ENCODE results near the gene ETV6.

Gene ETV6

DNA sequence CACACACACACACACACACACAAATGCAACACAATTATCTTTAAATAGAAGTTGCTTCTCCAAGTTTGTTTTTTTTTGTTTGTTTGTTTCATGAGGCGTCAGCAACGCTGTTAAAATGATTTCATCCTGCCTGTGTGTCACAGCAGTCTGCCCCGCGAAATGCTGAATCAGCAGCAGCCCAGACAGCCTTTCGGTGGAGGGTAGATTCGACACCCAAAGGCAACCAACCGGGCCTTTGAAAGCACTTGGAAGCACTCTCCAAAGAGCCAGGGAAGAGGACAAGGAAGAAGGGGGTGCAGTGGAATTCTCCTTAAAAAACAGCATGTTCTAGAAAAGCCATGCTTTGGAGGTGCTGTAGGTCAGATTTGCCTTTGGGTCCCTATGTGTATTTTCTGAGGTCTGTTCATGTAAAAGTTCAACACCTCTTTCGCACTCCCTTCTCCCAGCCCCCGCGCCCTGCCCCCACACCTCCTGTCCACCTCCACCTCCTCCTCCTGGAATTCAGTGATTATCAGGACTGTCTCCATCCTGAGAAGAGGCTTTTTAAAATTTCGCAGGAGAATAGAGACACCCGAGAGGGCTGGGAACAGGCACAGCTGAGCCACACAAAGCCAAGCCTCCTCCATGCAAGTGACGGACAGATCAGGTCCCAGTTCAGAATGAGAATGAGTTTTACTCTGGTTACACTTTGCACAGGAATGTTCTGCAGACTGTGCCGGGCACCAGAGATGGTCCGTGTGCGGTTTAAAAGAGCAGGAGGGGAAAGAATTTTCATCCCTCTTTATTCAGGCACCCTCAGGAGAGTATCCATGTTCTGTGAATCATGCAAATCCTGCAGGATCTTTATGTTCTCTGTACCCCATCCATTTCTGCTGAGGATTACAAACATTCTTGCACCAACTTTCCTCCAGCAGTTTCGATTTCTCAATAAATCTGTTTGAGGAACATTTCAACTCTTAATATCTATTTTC lies 177.9 kb downstream of the ETV6 start:
- DNase-seq (ENCODE audit: low read depth): no peak

DNA sequence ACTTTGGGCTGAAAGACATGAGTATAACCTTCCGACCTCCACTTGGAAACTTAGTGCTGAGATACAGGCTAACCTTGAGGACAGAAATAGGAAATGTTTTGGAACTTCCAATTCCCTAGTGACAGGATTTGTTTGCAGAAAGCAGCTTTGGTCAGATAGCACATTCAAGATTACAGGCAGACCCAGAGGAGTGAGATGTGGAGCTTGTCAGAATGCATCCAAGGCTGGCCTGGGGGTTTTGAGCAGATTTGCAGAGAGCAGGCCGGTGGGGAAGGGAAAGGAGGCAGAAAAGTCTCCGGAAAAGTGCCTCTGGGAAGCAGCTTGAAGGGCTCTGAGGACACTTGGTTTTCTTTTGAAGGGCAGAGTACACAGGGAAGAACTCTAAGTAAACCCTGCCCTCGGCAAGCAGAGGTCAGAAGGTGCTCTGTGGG lies 180.3 kb downstream of the ETV6 start:
- DNase-seq (ENCODE audit: low read depth): no peak

- DNase-seq (ENCODE audit: low read depth): no peak
These were observed 180.9 kb downstream of the ETV6 start for GRCh38 chr12:11830307-11830801.

- no peak for DNase-seq (ENCODE audit: low read depth)
These were observed 182.6 kb downstream of the ETV6 start for GRCh38 chr12:11832093-11832492.

GRCh38 chr12:11833174-11833895 lies 183.9 kb downstream of the ETV6 start:
- no peak for DNase-seq (ENCODE audit: low read depth)

DNA sequence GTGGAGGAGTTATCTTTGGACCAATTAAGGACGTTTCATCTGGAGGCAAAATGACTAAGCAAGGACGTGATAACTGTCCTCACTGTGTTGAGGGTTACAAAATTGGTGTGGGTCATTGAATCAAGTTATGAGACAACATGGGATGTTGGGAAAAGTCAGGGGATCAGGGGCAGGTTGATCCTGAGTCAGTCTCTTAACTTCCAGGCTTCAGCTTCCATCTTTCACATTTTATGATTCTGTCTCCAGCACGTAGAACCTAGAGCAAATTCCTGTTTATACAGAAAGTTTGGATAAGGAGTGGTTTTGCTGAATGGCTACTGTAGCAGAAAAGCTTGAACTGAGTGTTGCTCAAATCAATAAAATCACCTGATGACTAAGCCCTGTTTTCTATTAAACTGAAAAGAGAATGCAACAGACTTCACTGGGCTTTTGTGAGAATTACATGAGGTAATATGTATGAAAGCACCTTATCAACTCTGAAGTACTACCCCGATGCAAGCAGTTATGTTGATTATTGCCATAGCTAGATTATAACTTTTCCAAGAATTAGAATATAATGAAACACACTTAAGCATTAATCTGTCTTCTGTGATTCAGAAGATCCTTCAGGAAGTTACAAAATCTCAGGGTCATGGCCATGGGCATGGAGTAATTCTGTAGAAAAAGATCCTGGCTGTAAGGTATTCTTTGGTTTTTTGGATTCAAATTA lies 184.8 kb downstream of the ETV6 start:
- no peak for DNase-seq (ENCODE audit: low read depth)

DNA sequence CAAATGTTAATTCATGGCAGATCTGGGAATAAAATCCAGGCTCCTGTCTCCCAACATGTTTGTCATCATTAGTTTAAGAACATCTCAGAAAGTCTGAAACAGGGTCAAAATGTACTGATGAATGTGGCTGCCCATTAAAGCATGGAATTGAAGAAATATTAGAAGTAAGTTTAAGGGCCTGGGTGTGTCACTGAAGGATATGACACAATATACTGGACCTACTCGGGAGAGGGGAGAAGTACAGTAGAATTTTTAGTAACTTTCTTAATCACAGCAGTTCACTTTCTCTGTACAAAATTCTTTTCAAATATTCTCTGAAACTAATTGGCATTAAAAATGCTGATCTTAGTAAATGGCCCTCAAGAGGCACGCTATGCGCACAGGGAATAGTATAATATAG lies 185.5 kb downstream of the ETV6 start:
- DNase-seq (ENCODE audit: low read depth): no peak

GRCh38 chr12:11836282-11837151 lies 187.0 kb downstream of the ETV6 start:
- DNase-seq (ENCODE audit: low read depth): no peak

GRCh38 chr12:11837216-11837934 lies 187.9 kb downstream of the ETV6 start:
- DNase-seq (ENCODE audit: low read depth): no peak

- DNase-seq (ENCODE audit: low read depth): no peak
These were observed 188.9 kb downstream of the ETV6 start for GRCh38 chr12:11838403-11838802.

GRCh38 chr12:11839091-11839641 lies 189.7 kb downstream of the ETV6 start:
- DNase-seq (ENCODE audit: low read depth): no peak

DNA sequence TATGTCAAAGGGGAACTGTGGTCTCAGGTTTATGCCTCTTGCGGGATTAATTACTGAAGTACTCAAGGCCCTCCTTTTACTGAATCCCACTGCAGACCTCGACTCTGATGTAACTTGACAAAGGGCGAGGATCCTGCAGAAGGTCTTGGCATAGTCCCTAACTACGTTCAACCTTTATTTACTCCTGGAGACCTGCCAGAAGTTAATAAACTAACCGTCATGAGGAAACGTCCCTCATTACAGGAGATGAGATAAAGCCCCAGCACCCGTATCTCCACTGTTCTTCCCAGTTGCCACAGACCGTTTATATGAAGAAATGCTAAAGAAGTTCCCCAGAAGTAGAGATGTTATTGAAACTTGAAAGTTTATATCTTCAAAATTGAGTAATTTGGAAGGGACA lies 190.9 kb downstream of the ETV6 start:
- DNase-seq (ENCODE audit: low read depth): no peak

GRCh38 chr12:11846488-11846887 lies 197.0 kb downstream of the ETV6 start:
- no peak for DNase-seq (ENCODE audit: low read depth)

- no peak for DNase-seq (ENCODE audit: low read depth)
These were observed 198.1 kb downstream of the ETV6 start for GRCh38 chr12:11847539-11847938.

GRCh38 chr12:11849757-11850504 lies 200.5 kb downstream of the ETV6 start:
- DNase-seq (ENCODE audit: low read depth): no peak

DNA sequence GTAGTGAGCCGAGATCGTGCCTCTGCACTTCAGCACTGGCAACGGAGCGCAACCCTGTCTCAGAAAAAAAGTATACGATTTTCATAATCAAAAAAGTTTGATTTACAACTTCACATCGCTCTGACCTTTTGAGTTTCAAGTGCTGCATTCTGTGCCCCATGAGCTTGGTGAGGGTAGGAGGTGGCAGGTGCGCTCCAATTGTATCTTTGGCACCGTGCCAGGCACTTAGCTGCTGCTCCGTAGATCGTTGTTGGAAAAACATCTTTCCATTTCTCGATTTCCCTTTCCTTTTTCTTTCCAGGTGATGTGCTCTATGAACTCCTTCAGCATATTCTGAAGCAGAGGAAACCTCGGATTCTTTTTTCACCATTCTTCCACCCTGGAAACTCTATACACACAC lies 203.7 kb downstream of the ETV6 start:
- no peak for DNase-seq (ENCODE audit: low read depth)

DNA sequence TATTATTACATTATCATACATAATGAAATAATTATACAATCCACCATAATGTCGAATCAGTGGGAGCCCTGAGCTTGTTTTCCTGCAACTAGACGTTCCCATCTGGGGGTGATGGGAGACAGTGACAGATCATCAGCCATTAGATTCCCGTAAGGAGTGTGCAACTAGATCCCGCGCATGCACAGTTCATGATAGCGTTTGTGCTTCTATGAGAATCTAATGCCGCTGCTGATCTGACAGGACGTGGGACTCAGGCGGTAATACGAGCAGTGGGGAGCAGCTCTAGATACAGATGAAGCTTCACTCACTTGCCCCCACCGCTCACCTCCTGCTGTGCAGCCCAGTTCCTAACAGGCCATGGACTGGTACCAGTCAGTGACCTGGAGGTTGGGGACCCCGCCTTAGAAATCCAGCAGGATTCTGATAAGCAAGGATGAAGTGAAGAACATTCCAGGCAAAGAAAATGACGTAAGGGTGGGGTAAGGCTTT lies 204.6 kb downstream of the ETV6 start:
- no peak for DNase-seq (ENCODE audit: low read depth)

- no peak for DNase-seq (ENCODE audit: low read depth)
These were observed 206.5 kb downstream of the ETV6 start for GRCh38 chr12:11855983-11856374.

DNA sequence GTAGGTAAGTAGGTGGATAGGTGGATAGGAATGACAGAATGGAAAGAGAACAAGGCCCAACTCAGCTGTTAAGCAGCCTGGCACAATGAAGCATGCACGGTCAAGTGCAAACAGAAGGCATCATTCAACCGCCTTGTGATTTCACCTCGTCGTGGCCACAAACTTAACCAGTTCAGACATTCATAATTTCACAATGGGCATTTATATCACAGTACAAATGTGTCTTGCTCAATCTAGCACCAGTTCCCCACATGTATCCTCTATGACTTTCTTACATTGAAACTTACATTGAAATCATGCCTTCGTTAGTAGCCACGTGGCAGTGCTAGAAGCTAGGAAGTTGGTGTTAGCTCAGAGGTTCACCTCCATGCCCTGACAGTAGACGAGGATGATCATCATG lies 207.5 kb downstream of the ETV6 start:
- no peak for DNase-seq (ENCODE audit: low read depth)
